ENCODE results near the gene C10orf53. TPM values are rescaled to one million over a fixed set of nuclear protein-coding genes. Genes with fewer than 3 reads are reported as not detected.

C10orf53 gene
- total RNA-seq, 1 experiment from 2014 or later: not detected

DNA sequence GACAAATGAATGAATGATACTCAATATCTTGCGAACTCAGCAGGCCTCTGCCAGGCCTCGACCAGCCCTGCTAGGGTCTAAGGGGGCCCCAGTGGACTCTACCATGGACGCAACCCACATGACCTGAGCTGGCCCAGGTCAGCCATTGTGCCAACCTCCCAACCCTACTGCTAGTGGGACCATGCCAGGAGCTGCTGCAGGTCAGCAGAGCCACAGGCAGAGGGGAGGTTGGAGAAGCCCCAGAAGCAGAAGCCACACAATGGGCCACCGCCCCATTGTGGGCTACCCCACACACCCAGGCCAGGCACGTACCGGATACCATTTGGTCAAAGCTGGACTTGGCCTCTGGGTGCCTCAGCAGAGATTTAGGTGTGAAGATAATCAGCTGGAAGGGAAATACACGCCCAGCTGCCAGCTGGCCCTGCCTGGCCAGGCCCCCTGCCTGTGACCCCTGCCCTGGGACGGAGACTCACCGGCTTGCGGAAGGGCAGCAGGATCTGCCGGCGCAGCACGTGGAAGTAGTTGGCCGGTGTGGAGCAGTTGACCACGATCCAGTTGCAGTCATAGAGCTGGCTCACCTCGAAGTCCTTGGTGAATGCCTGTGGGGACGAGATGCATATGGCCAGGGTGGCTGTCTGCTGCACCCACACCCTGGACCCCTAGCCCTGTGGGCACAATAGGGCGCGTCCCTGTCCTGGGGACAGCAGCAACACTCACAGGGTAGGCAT lies 58.2 kb downstream of the C10orf53 start:
- DNase-seq (ENCODE audit: low spot score): no peak

DNA sequence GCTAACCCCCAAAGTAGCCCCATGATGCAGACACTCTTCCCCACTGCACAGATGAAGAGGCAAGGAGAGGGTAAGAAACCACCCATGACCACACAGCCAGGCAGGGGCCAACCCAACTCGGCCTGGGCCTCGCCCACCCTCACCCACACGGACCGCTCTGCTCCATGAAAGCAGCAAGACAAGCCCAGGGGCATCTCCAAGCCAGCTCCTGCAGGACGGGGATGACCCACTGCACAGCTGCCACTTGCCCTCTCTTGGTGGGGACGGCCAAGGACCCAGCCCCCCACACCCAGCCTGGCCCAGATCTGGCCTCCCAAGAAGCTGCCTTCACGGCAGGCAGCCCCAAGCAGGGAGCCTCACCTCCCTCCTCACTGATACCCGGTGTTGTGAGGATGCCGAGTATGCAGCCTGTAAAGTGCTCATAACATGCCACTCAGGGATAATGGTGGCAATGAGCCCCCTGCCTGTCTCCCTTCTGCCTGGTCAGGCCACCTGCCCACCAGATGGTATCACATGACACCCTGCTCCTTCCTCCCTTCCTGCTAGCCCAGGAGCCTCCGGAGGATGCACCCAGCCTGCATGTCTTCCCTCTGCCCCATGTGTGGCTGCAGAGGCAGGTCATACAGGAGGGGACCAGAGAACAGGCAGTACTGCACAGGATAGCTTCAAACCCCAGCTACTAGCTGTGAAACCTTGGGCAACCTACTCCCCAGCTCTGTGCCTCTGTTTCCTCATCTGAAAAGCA lies 59.3 kb downstream of the C10orf53 start:
- DNase-seq (ENCODE audit: low spot score): no peak

DNA sequence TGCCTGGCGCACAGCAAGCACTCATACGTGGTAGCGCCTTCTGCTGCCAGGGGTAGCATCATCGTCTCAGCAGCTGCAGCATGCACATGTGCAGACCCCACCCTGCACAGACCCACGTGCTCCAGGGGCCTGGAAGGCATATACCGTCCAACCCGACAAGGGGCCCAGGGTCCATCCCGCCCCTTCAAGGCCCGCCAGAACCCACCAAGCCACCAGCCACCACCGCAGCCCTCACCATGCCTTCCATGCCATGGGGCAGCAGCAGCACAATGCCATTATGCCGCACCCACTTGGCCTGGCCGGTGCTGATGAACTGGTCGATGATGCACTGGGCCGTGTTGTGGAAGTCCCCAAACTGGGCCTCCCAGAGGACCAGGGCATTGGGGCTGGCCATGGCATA lies 60.0 kb downstream of the C10orf53 start:
- no peak for DNase-seq (ENCODE audit: low spot score)

DNA sequence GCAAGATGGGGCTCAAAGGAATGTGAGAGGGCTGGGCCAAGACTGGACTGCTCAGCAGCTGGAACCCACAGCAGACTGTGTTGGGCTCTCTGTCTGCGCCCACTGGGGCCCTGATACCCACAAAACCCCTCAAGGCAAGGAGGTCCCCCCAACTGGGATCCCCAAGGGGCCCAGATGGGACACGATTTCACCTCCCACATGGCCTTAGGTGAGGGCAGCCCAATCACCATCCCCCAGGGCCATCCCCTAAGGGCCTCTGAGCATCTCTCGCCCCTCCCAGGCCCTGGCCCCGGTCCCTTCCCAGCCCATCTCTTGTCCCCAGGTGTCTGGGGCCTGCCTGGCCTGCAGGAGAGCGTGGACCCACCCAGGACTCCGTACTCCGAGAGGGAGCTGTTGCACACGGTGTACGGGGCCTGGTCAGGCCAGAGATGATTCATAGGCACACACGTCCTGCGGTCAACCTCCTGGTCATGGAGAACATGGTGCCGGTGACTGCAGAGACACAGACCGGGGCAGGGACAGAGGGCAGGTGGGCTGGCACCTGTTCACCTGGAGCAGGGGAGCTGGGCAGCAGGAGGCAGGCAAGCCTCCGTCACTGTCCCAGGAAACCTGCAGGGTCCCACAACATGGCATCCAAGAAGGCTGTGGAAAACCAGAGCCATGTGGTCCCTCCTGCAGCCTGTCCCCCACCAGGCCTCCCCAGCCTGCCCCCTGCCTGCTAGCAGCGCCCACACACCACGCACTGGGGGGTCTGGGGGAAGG lies 61.1 kb downstream of the C10orf53 start:
- no peak for DNase-seq (ENCODE audit: low spot score)

DNA sequence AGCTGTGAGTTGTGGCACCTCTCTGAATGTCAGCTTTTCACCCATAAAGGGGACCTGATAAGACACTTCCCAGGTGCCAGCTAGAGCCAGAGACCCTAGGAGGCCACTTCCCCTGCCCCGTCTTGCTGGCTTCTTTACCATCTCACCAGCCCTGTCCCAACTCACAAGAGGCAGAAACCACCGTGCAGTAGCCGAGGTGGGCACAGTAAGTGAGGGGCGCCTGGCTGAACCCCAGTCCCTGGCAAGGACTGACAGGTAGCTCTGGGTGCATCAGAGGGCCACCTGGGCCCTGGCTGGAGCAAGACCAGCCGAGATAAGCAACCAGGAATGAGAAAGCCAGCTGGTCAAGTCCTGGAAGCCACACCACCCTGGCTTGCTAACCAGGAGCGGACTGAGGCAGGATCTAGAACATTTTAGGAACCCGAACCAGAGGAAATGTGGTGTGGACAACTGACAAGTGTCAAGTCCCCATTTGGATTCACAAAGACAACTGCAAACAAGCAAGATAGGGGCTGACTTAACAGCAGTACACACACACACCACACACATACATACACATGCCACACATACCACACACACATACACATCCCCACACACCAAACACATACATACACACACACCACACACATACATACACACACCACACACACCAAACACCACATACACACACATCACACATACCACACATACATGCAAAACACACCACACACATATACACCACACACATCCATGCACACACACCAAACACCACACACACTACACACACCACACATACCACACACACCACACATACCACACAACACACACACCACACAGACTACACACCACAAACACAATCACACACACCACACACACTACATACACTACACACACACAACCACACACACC lies 61.9 kb downstream of the C10orf53 start:
- peak; percentile 18 for DNase-seq (ENCODE audit: low spot score)

DNA sequence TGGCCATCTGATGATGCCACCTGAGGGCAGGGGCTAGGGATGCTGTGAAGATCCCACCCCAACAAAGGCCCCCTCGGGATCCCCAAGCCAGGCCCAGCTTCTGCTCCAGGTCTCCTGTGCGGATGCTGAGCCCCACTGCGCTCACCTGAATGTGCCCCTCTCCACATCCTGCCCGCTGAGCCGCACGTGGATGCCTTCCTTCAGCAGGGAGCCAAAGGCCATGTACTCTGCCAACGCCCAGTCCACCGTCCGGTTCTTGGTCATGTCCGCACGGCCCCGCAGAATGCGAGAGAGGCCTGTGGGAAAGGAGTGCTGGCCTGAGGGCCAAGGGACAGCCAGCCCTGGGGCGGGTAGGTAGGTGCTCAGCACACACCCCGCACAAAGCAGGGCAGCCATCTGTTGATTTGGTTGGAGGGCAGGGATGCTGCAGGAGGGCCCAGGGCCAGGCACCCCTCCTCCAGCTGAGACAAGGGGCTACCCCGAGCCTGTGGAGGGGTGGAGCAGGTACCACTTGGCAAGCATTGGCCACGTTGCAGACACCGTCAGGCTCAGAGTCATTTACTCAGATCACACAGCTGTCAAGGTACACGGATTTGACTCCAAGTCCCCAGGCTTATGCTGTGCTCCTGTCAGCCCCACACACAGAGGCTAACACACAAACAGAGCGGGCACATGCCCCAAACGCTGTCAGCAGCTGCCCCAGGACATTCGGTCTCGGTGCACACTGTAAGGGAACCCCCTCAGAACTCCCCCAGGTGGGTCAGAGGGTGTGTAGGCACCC lies 63.4 kb downstream of the C10orf53 start:
- DNase-seq (ENCODE audit: low spot score): no peak

DNA sequence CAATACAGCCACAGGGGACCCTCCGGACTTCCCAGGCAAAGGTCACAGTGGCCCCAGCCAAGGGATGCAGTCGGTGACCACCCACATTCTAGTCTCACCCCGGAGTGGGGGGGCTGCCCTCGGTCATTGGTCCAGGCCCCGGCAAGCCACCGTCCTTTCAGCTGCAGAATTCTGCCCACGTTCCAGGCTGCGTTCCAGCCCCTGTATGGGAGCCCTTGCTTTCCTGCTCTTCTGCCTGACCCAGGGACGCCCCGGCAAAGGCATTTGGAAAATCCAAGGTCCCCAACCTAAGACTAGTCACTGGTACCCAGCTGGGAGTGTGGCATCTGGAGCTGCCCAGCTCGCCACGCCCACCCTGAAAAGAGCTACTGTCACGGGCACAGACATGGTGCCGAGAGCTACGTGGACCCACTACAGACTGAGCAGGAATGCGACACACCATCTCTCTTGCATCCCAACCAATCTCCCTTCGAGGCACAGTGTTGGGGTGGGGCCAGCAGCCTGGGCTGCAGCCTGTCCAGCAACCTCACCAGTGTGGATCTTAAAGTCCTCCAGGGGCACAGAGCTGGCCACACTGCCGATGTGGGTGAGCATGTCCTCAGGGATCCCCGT lies 64.1 kb downstream of the C10orf53 start:
- no peak for DNase-seq (ENCODE audit: low spot score)

DNA sequence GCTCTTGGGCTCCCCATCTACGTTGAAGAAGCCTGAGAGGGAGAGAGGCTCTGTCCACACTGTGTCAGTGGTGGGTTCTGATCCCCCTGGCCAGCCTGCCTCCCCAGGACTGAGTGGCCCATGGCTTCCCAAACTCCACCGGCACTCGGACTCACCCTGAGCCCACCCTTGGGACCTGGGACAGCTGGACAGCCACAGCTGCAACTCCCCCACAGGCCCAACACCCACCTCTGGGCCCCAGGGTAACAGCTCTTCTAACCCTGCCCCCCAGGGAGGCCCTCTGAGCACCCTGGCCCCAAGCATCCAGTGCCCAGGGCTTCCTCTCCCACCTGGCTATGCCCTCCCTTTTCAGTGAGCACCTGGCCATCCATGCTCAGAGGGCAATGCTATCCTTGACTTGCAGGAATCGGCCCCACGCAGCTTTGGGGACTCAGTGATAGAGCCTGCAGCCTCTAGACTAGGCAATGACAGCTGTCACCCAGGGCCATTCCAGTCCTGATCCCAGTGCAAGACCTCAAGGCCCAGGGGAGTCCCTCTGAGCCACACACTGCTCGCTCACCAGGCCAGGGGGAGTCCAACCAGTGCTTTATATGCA lies 64.7 kb downstream of the C10orf53 start:
- DNase-seq (ENCODE audit: low spot score): no peak

DNA sequence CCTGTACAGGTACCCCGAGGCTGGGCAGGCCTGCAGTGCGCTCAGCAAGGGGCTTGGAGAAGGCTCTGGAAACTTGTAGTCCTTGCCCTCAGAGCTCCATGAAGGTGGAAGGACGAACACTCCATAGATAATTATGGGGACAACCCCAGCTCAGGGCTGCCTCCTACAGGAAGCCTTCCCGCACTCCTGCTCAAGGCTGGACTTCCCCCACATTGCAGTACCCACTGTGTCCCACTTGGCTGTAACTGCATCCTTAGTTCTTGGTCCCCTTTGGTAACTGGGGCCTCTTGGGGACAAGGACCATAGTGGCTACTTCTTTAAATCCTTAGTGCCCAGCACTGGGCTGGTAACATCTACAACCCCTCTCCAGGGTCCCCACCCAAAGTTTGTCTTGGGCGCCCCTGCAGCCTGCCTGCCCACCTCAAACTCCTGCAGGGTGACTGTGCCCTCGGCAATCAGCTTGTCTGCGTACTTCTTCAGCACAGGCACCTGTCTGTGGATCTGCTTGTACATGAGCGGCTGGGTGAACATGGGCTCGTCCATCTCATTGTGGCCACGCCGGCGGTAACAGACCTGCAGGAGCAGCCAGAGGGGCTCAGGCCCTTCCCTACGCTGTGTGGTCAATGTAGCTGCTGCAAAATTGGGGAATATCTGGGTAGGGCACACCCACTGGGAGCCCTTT lies 65.6 kb downstream of the C10orf53 start:
- peak; percentile 26 for DNase-seq (ENCODE audit: low spot score)

DNA sequence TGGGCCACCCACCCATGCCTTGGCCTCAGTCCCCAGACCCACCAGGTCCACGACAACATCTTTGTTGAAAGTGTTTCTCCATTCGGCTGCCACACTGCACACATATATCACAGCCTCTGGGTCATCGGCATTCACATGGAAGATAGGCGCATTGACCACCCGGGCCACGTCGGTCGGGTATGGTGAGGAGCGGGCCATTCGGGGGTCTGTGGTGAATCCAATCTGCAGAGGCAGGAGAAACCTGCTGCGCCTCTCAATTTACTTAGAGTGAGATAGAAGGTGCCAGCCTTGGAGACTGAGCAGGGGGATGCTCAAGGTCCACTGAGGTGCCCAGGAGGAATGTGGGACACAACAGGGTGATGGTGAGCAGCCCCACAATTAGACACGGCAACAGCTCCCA lies 66.3 kb downstream of the C10orf53 start:
- DNase-seq (ENCODE audit: low spot score): no peak

DNA sequence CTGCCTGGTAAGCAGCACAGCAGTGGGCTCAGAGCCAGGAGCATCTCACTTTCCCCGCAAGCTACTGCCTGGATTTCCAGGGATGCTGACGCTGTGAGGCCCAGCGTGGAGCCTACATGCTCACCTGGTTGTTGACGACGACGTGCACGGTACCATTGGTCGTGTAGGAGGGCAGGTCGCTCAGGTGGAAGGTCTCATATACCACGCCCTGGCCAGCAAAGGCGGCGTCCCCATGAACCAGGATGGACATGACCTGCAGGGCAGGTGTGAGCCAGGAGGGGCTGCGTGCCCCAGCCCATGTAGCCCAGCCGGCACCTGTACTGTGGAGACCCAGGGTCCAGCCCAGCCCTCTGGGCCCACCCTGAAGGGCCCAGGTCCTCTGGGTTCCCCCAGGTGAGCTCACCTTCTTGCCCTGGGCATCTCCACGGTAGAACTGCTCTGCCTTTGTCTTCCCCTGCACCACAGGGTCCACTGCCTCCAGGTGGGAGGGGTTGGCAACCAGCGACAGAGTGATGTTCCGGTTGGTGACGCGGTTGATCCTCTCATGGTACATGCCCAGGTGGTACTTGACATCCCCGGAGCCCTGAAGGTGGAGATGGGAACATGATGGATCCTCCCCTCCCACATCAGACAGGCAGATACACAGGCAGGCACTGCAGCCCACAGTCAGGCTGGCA lies 67.3 kb downstream of the C10orf53 start:
- no peak for DNase-seq (ENCODE audit: low spot score)

Other genes with a start within 250 kb of the C10orf53 start
- 4.2 and 5.3 TPM in 2 replicates for gene ERCC6, start 140.5 kb upstream of the C10orf53 start, total RNA-seq (2014; rRNA removed; shearing (Covaris generic))
- not detected in 2 replicates for gene SLC18A3, start 69.3 kb upstream of the C10orf53 start, total RNA-seq (2014; rRNA removed; shearing (Covaris generic))
- gene CHAT, start 65.6 kb upstream of the C10orf53 start, total RNA-seq (2014; rRNA removed; shearing (Covaris generic)): not detected in 2 replicates
- 0.08 and 0.18 TPM in 2 replicates for gene OGDHL, start 82.7 kb downstream of the C10orf53 start, total RNA-seq (2014; rRNA removed; shearing (Covaris generic))

Data from HT-29 (cell line).